HG03060 (cell line): ENCODE results near the gene MKI67.

Experiments used
- ATAC-seq: cut with Tn5 transposase; IDR thresholded peaks from one replicate; pipeline ENCODE4 v1.9.1; 2021; ENCODE audit warnings: low read depth, moderate number of reproducible peaks; ENCODE audit not compliant: unreplicated experiment

MKI67 gene

DNA sequence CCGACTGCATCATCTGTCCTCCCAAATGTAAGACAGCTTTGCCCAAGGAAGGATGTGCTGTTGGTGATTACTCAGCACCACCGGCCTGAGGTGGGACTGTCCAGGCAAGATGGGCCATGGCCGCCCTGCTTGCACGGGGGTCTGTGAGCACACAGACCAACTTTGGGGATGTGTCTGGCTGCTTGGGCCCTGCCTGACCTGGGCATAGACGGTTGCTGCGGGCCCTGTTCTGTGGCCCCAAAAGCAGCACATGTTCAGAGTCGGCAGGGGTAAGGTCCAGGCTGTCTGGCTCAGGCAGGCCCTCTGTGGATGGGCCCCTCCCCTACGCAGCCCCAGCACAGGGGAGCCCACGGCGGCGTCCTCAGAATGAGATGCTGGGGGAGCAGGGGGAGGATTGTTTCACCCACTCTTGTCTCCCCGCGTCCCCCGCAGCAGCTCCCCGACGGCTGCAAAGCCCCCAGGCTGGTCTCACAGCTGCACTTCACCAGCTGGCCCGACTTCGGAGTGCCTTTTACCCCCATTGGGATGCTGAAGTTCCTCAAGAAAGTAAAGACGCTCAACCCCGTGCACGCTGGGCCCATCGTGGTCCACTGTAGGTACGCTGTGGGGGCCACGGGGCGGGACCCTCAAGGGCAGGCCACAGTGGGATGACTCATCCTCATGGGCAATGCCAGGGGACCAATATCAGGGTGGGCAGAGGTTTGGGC, 58.4 kb downstream of the MKI67 start:
- no peak for ATAC-seq

DNA sequence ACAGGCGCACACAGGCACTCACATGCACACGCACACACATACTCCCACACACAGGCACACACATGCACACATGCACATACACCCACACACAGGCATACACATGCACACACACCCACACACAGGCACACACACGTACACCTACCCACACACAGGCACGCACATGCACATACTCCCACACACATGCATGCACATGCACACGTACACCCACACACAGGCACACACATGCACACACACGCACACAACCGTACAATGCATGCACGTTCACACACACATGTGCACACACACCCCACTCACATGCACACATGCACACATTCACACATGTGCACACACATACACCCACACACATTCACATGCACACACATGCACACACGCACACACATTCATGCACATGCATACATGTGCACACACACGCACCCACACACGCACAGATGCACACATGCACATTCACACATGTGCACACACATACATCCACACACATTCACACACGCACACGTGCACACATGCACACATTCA, 59.3 kb downstream of the MKI67 start:
- ATAC-seq = no peak

DNA sequence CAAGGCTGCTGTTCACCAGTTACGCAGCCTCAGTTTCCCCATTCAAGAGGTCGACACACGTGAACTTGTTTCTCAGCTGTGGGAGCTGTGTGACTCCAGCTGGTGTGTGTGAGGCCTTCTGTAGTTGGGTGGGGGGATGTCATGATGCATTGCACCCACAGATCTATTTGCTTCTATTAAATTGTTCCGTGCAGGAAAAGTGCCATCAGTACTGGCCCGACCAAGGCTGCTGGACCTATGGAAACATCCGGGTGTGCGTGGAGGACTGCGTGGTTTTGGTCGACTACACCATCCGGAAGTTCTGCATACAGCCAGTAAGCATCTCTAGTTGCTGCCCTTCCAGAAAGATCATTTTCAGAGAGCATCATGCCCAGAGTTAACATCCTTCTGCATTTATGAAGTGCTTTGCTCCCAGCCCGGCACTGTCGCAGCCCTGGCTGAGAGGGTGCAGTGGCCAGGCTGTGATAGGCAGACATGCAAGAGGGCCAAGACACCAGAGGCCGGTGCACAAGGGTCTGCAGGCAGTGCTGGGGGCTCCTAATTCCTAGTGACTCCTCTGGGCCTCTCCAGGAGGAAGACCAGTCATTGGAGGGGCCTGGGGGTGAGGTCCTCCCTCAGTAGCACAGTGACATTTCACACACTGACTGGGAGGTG, 60.2 kb downstream of the MKI67 start:
- ATAC-seq = no peak

DNA sequence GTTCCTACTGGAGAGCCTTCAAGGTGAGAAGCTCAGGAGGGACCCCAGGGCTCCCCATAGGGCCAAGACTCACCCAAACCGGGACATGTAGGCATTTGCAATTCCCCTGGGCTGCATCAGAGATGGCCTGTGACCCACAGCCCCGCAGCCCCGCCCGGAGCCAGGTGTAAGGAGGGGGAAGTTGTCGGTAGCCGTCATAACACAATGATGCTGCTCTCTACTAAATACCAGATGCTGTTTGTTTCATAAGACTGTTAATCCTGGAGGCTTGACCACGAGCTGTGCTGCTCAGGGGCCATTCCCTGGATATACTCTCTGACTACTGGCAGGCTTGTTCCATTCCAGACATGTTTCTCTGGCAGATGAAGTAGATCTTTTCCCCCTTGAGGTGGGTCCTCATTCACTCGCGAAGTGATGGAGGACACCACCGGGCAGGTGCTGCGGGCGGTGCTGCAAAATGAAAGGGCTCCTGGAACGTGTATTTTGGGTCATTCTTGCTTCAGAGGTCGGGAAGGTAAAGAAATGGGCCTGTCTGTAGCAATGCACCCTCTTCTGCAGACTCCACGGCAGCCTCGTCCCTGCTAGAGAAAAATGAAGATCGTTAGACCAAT, 61.1 kb downstream of the MKI67 start:
- ATAC-seq = peak; percentile 26

DNA sequence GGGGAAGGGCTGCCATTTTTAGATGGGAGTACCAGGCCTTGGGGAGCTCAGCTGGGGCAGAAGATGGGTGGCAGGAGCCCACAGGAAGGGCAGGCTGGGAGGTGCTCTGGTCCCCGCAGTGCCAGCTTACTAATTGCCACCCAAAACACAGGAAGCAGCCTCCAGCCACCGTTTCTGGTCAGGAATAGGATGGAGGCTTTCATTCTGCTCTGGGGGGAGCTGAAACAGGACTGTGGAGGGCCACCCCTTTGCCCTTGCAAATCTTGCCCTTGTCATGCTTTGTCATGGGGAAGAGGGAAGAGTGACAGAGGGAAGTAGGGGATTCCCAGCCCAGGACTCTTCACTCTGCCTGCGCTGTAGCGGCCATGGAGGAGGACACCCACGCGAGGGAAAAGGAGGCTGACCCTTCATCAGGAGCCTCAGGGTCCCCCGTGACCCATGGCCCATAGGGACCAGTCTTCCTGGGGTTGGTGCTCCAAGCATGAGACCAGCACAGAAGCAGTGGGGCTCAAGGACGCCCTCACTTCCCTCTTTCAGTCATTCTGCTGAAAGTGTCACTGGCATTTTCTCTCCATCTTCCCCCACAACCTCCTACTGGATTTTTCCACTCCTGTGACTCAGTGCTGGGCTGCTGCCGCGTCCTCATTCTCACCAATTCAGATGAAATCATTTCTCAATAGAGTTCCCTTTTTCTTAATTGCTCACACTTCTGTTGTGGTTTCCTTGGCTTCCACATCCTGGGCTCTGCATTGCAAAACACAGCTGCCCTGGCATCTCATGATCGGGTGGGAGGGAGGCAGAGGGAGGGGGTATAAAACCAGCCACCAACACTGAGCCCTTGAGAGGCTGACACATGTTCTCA, 61.9 kb downstream of the MKI67 start:
- peak; percentile 50 for ATAC-seq

DNA sequence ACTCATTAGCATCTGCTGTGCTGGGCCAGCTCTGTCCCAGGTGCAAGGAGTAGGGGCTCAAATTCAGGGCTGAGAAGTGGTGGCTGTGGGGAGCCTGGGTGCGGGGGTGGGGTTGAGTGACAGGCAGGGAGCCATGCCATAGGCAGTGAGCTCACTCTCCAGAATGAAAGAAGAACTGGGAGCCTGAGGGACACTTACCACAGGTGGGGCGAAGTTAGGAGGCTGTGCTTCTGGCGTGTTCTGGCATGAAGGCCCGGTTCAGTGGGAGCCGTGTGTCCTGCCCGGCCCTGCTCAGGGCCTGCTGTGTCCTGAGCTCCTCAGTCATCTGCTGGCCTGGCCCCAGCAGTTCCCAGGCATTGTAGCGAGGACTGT, 62.5 kb downstream of the MKI67 start:
- no peak for ATAC-seq

DNA sequence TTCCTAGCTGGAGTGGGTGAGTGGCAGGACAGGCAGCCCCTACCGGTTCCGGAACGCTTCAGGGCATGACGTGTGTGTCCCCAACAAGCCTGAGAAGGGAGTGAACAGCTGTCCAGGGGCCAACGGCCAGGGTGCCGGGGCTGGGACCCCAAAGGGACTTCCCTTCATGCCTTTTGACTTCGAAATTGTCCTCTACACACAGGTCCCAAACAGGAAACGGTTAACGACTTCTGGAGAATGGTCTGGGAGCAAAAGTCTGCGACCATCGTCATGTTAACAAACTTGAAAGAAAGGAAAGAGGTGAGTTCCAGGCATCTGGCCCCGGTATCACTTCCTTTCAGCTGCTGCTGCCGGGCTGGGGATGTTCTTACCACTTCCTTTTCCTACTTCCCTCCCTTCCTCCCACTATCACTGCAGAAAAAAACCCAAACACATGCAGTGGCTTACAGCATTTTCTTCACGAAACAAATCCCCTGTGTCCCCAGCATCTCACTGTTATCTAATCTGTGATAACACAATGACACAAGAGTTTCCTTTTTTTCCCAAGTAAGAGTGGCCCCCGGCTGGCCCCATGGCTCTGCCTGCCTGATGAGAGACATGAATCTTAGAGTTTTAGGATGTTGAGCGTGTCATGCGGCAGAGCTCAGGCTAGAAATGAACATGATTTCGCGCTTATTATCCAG, 63.2 kb downstream of the MKI67 start:
- ATAC-seq = peak; percentile 40

DNA sequence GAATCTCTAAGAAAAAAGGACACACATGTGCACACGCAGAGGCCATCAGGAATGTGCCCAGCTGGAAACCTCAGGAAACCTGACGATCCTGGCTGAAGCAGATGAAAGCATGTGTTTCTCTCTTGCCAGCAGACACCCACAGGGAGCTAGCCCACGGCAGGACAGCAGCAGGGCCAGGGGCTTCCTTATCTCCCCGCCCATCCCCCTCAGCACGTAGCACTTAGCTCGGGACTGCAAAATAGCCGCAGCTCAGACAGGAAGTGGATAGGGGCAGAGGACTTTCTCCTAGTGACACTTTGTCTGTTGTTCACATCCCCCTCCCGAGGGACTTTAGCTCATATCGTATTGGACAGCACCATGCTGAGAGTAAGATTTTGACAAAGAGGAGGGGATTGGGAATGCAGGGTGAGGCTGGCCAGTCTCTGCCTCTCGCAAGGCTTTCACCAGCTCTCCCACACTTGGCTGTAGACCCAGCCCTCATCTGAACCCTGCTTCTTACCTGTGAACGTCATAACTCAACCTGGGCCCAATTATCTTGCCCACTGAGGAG, 63.8 kb downstream of the MKI67 start:
- no peak for ATAC-seq

DNA sequence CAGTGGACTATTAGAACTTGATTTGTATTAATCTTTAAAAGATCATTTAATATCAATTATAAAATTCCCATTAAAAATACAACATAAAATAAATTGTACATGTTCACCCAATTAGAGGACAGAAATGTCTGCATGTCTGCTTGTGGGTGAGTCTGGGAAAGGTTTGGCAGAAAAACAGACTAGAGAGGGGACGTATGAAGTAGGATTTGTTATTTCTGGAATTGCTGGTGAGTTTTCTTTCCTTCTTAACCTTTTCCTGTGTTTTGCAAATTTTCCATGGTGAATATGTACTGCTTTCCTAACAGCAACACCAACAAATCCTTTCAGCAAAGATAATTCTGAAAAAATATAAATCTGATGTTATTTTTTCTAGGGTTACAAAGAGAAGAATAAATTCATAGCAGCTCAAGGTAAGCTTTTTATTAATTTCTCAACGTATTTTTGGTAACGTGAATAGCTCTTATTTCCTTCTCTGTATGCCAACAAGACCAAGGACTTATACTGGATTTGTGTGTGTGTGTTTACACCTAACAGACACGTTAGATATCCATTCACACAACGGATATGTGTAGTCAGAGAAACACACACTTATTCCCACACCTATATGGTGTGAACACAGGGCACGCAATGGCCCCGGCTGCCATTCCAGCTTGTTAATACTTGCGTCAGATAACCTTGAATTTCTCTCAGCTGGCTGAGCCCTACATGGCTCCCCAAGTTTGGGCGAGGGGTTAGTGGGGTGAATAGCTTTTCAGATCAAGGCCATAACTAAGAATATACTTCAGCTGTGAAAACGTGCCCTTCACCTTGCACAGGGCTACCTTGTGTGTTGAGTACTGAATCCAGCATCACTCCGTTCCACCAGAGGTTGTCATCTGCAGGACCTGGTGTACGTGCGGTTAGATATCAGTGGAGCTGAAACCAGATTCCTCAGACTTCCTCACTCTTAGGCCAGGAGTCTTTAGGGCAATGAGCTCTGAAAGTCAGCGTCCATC, 64.6 kb downstream of the MKI67 start:
- no peak for ATAC-seq

DNA sequence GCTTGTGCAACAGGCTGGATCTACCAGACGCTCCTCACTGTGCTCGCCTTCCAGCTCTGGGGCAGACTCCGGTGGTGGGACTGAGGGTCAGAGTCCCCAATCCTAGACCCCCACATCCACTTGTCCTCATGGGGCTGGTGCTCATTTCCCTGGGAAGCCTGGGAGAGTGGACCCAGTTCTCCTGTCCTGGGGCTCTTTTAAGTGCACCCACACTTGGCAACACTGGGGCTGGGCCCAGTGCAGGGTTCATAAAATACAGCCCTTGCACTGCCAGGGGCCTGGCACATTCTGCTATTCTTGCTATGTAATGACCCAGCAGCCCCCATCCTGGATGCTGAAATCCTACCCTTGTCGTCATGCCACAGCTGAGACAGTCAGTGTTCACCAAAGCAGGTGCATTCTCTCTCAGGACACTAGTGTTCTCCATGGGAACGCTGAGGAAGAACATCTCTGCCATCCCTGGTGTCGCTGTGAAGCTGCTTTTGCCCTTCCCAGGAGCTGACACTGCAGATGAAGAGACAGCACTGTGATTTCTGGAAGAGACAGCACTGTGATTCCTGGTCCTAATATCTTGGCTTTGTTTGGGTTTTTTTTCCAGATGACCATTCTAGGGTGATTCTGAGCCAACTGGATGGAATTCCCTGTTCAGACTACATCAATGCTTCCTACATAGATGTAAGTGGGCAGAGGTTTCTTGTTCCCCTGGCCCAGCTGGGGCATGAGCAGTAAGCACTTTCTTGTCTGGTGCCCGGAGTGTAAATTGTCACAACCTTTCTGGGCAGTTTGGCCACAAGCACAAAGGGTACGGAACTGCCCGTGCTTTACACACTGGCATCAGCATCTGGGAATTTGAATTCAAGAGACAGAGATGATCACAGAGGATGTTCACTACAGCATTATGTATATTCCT, 65.6 kb downstream of the MKI67 start:
- ATAC-seq = no peak

DNA sequence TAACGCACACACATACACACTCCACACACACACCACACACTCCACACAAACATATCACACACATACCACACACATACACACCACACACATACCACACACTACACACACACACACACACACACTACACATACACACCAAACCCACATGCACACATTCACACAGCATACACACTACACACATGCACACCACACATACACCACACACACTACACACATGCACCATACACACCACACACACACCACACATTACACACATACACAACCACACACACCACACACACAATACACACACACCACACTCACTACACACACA, 66.3 kb downstream of the MKI67 start:
- no peak for ATAC-seq

DNA sequence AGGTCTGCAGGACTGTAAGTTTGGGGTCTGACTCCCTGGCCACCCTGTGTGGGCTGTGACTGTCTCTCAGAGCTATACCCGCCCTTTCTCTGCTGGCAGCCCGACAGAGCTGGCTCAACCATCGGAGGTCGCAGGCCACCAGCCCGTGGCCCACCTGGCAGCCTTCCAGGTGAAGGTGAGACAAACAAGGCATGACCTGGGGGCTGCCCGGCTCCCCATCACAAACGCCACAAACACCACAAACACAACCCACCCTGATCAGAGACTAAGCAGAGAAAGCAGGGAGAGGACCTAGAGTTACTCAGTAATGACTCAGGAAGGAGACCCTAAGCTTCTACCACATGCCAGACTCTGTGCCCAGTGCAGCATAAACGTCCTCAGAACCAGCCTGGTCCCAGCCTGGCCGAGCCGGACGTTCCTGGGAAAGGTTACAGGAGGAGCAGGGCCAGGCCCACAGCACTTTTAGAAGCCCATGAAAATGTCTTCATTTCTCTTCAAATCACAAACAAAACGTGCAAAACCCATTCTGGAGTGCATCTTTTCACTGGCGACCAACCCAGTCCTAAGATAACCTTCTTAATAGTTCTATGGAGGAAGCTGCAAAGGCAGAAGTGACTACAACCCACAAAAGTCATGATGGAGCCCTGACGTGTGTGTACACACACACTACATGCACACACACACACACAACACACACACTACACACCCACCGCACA, 66.8 kb downstream of the MKI67 start:
- no peak for ATAC-seq

DNA sequence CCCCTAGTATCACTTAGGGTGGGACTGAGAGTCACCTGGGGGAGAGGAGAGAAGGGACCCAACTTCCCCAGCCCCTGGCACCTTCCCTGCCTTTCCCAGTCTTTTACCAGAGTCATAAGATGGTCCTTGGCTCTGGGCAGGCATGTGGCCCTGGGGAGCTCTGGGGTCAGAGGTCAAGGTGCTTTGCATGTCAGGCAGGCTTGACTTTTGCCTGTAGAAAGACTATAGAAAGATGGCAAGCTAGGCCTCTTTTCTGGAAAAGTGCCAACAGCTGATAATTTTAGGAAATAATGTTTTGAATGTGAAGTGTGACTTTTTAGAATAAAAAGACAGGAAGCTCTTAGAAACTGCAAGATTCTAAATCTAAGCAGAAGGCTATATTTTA, 67.5 kb downstream of the MKI67 start:
- ATAC-seq = no peak

DNA sequence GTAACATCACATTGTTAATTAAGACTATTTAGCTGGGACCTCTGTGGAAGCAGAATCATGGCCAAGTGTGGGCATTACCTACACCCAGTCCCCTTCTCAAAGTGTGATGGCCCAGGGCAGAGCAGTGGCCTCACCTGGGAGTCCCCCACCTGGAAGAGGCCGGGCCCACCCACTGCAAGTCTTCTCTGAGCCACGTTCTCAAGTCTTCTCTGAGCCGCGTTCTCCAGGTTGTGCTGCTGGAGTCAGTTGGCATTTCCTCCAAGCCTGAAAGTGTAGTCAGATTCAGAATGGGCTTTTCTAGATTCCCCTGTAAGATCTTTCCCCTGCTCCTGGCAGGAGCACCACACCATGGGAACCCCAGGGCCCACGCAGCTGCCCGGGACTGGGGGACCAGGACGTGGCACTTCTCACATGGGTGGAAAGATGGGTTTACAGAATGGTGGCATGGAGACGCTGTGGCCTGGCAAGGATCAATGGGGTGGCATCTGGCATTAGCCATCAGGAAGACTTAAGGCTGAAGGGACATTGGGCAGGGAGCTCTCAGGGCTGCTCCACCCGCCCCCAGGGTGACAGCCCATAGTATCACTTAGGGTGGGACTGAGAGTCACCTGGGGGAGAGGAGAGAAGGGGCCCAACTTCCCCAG, 68.0 kb downstream of the MKI67 start:
- ATAC-seq = no peak

DNA sequence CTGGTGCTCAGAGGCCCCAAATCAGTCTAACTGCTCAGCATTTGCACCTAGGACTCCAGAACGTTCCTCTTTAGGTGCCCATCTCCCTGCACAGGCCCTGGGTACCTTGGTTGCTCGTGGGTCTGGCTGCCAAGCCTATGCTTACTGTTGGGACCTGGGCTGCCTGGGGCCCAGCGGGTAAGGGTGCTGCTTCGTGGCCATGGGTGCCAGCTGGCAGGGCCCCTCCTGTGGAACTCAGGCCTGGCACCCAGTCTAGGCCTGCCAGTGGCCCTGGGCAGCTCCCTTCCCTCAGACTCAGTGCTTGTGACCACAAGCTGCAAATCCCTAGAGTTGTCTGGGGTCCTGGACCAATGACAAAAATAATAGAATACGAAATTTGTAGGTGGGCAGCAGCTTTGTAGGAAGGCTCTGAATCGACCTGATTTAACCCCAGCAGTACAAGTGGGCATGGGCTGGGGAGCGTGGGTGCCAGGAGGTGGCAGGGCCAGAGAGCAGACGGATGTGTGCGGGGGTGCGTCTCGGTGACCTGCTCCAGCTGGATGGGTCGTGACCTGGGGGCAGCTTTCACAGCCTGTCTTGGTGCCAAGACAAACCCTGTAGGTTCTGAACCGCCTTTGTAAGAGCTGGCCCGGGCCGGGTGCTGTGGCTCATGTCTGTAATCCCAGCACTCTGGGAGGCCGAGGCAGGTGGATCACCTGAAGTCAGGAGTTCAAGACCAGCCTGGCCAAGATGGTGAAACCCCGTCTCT, 69.7 kb downstream of the MKI67 start:
- ATAC-seq = no peak
